DMS 273 (cell line): ENCODE results near the gene ZC2HC1B.
"Not testable (repeated sequence)": the region's sequence is repeated elsewhere in the genome, so short reads cannot be mapped to it uniquely, and the experiment has no call there.

Experiments
- DNase-seq: peaks from one replicate; lab custom pipeline; 2025; ENCODE audit not compliant: unreplicated experiment; lab: John Stamatoyannopoulos, UW

The ZC2HC1B gene

DNA sequence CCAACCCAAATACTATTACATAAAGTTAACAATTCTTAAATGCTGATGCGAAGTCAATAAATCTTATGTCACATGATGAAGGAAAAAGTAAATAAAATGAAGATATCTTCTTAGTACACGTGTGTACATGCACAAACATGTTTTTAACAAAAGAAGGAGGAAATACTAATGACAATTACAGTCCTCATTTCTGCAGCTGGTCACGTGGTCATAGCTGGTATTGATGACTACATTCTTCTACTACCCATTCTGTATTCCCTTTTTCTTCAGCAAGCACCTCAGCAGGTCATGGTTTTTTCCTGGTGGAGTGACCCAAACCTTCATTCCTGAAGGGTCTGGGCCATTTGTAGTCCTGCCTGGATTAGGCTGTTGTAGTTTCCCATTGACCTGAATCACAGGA, 4.5 kb downstream of the ZC2HC1B start:
- DNase-seq: not testable (repeated sequence)

DNA sequence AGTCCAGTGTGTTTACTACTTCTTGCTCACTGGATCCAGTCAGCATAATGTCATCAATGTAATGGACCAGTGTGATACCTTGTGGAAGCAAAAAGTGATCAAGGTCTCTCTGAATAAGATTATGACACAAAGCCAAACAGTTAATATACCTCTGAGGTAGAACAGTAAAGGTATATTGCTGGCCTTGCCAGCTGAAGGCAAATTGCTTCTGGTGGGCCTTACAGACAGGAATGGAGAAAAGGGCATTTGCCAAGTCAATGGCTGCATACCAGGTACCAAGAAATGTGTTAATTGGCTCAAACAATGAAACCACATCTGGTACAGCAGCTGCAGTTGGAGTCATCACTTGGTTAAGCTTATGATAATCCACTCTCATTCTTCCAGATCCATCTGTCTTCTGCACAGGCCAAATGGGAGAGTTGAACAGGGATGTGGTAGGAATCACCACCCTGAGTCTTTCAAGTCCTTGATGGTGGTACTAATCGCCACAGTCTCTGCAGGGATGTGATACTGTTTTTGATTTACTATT, 7.0 kb downstream of the ZC2HC1B start:
- peak; percentile 43 for DNase-seq

DNA sequence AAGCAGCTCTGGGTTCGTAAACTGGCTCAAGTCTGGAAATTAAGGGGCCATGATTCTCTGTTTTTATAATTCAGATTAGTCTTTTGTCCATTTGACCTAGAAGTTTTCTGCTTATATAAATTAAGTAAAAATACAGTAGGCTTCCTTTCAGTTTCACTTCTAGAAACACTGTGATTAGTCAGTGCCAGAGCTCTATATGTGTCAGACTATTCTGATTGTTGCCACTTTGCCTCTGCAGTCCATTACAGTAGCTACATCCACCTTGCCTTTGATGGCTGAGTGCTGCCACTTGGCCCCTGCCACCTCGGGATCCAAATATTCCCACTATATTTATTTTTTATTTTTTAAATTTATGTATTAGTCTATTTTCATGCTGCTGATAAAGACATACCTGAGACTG, 7.9 kb downstream of the ZC2HC1B start:
- DNase-seq: no peak

GRCh38 chr6:143873600-143873999, 9.3 kb downstream of the ZC2HC1B start:
- DNase-seq: not testable (repeated sequence)

GRCh38 chr6:143874503-143874902, 10.2 kb downstream of the ZC2HC1B start:
- DNase-seq: not testable (repeated sequence)

GRCh38 chr6:143877584-143878271, 13.5 kb downstream of the ZC2HC1B start:
- DNase-seq: no peak

GRCh38 chr6:143878272-143878760, 14.0 kb downstream of the ZC2HC1B start:
- DNase-seq: no peak

GRCh38 chr6:143880412-143880811, 16.1 kb downstream of the ZC2HC1B start:
- DNase-seq: no peak

- no peak for DNase-seq
Measured at GRCh38 chr6:143882401-143882930, 18.2 kb downstream of the ZC2HC1B start.

GRCh38 chr6:143884216-143884900, 20.1 kb downstream of the ZC2HC1B start:
- DNase-seq: peak; percentile 52

DNA sequence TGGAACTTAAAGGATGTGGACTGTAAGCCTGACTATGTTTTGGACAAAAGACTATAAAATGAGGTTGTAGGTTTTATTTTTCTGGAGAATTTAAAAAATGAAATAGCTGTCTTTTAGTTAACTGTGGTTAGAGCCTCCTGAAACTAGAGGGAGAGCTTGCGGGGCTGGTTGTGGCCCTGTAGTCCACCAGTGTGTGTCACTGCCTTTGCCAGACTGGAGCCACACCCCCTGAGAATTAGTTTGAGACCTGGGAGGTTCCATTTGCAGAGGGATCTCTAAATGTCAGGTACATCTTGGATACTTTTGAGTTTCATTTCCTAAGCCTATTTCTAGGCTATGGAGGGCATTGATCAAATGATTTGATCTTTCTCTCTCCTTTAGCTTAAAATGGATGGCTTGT, 20.8 kb downstream of the ZC2HC1B start:
- no peak for DNase-seq

DNA sequence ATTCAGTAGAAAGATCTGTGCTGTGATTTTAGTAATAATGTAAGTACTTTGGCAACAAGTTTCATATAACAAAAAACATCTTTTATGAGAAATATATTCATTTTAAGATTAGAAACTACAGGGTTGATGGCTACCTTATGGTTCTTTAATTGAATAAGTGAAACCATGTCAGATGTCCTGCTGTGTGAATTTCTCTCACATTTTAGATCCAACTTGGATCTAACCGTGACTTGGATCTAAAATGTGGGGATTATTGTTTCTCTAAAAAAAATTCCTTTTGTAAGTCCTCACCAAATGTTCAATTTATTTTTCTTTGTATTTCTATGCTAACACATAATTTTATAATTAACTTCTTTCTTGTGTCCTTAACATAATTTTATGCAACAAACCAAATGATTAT, 30.4 kb downstream of the ZC2HC1B start:
- no peak for DNase-seq

GRCh38 chr6:143896126-143896860, 32.0 kb downstream of the ZC2HC1B start:
- no peak for DNase-seq

GRCh38 chr6:143900358-143900757, 36.1 kb downstream of the ZC2HC1B start:
- no peak for DNase-seq

GRCh38 chr6:143901885-143902750, 37.8 kb downstream of the ZC2HC1B start:
- no peak for DNase-seq

- no peak for DNase-seq
Measured at GRCh38 chr6:143902827-143903226, 38.6 kb downstream of the ZC2HC1B start.

GRCh38 chr6:143911028-143911427, 46.8 kb downstream of the ZC2HC1B start:
- DNase-seq: no peak

- DNase-seq: no peak
Measured at GRCh38 chr6:143912671-143913070, 48.4 kb downstream of the ZC2HC1B start.

- not testable (repeated sequence) for DNase-seq
Measured at GRCh38 chr6:143917026-143917425, 52.8 kb downstream of the ZC2HC1B start.

- DNase-seq: no peak
Measured at GRCh38 chr6:143928853-143929252, 64.6 kb downstream of the ZC2HC1B start.
